Glutamatergic neuron (in vitro differentiated cells): ENCODE results near the gene CCDC27. TPM values are rescaled to one million over a fixed set of nuclear protein-coding genes. Genes with fewer than 3 reads are reported as not detected.

Source experiments
- DNase-seq: peaks from one replicate; pipeline ENCODE4 v3.0.0; 2022
- H3K27ac Mint-ChIP-seq: one replicate; pipeline ENCODE4 v1.8.0; 2020; ENCODE audit warnings: mild to moderate bottlenecking, mixed read lengths, inconsistent platforms; ENCODE audit not compliant: unreplicated experiment
- H3K27me3 Mint-ChIP-seq: one replicate; pipeline ENCODE4 v1.8.0; 2020; ENCODE audit warnings: mild to moderate bottlenecking, moderate library complexity, mixed read lengths, inconsistent platforms; ENCODE audit not compliant: unreplicated experiment
- H3K36me3 Mint-ChIP-seq: one replicate; pipeline ENCODE4 v1.8.0; 2020; ENCODE audit warnings: mild to moderate bottlenecking, mixed read lengths, inconsistent platforms; ENCODE audit not compliant: unreplicated experiment
- H3K4me1 Mint-ChIP-seq: one replicate; pipeline ENCODE4 v1.8.0; 2020; ENCODE audit warnings: mild to moderate bottlenecking, low read depth, mixed read lengths, inconsistent platforms; ENCODE audit not compliant: unreplicated experiment
- H3K4me3 Mint-ChIP-seq: one replicate; pipeline ENCODE4 v1.8.0; 2020; ENCODE audit warnings: mild to moderate bottlenecking, mixed read lengths, inconsistent platforms; ENCODE audit not compliant: unreplicated experiment
- H3K9me3 Mint-ChIP-seq: one replicate; pipeline ENCODE4 v1.8.0; 2020; ENCODE audit warnings: mild to moderate bottlenecking, moderate library complexity, mixed read lengths, inconsistent platforms; ENCODE audit not compliant: unreplicated experiment
- CTCF ChIP-seq: fragments of 200-600 bp; sonication (generic); IDR thresholded peaks from one replicate; pipeline ENCODE4 v1.5.0; 2021; ENCODE audit not compliant: partially characterized antibody, unreplicated experiment
- total RNA-seq: library from RNA; stranded (reverse); fragmentation: NEBNext Ultra II Directional; extraction: Animal tissue kit (Norgen Biotek cat#: 25700); gene quantifications from one replicate; pipeline ENCODE4 v1.2.1, GENCODE V29; 2021; ENCODE audit not compliant: unreplicated experiment

CCDC27 gene
- total RNA-seq, 1 donor from 2014 or later, result not detected

GRCh38 chr1:3733883-3734589 is 18.2 kb upstream of the CCDC27 start:
- H3K4me3 Mint-ChIP-seq, result no peak overlapping the region
- peaks cover 15% of the 10 kb centered on the region for H3K27me3 Mint-ChIP-seq
- peaks cover 7% of the 10 kb centered on the region for H3K9me3 Mint-ChIP-seq
- H3K27ac Mint-ChIP-seq, result peak overlapping the region; percentile 48
- peaks cover 34% of the 10 kb centered on the region for H3K4me1 Mint-ChIP-seq
- no peak for DNase-seq
- H3K36me3 Mint-ChIP-seq, result no peaks in the 10 kb centered on the region
- TF ChIP-seq CTCF, result no peak

- H3K4me1 Mint-ChIP-seq, result peaks cover 32% of the 10 kb centered on the region
- H3K4me3 Mint-ChIP-seq, result no peak overlapping the region
- TF ChIP-seq CTCF, result no peak
- H3K27ac Mint-ChIP-seq, result no peak overlapping the region
- peaks cover 7% of the 10 kb centered on the region for H3K9me3 Mint-ChIP-seq
- peaks cover 13% of the 10 kb centered on the region for H3K27me3 Mint-ChIP-seq
- no peaks in the 10 kb centered on the region for H3K36me3 Mint-ChIP-seq
- no peak for DNase-seq
Observed at GRCh38 chr1:3734602-3735001, 17.6 kb upstream of the CCDC27 start.

- H3K27me3 Mint-ChIP-seq, result peaks cover 13% of the 10 kb centered on the region
- peaks cover 7% of the 10 kb centered on the region for H3K9me3 Mint-ChIP-seq
- peak; percentile 60 for DNase-seq
- H3K4me3 Mint-ChIP-seq, result peak overlapping the region; percentile 25
- no peaks in the 10 kb centered on the region for H3K36me3 Mint-ChIP-seq
- no peak for TF ChIP-seq CTCF
- peaks cover 32% of the 10 kb centered on the region for H3K4me1 Mint-ChIP-seq
- peak overlapping the region; percentile 86 for H3K27ac Mint-ChIP-seq
Observed at GRCh38 chr1:3735027-3735681, 17.1 kb upstream of the CCDC27 start.

- peaks cover 7% of the 10 kb centered on the region for H3K9me3 Mint-ChIP-seq
- DNase-seq, result no peak
- H3K36me3 Mint-ChIP-seq, result no peaks in the 10 kb centered on the region
- no peak for TF ChIP-seq CTCF
- peak overlapping the region; percentile 86 for H3K27ac Mint-ChIP-seq
- peaks cover 13% of the 10 kb centered on the region for H3K27me3 Mint-ChIP-seq
- peaks cover 32% of the 10 kb centered on the region for H3K4me1 Mint-ChIP-seq
- H3K4me3 Mint-ChIP-seq, result peak overlapping the region; percentile 25
Observed at GRCh38 chr1:3735688-3736087, 16.6 kb upstream of the CCDC27 start.

GRCh38 chr1:3736131-3736561 is 16.1 kb upstream of the CCDC27 start:
- peak overlapping the region; percentile 86 for H3K27ac Mint-ChIP-seq
- no peaks in the 10 kb centered on the region for H3K36me3 Mint-ChIP-seq
- H3K4me3 Mint-ChIP-seq, result peak overlapping the region; percentile 7
- peaks cover 6% of the 10 kb centered on the region for H3K9me3 Mint-ChIP-seq
- peaks cover 28% of the 10 kb centered on the region for H3K4me1 Mint-ChIP-seq
- no peak for TF ChIP-seq CTCF
- DNase-seq, result no peak
- H3K27me3 Mint-ChIP-seq, result peaks cover 13% of the 10 kb centered on the region
